ENCODE results near the gene STOX2. TPM values are rescaled to one million over a fixed set of nuclear protein-coding genes. Genes with fewer than 3 reads are reported as not detected.

The STOX2 gene
- total RNA-seq, 2 experiments from 2014 or later: not detected

DNA sequence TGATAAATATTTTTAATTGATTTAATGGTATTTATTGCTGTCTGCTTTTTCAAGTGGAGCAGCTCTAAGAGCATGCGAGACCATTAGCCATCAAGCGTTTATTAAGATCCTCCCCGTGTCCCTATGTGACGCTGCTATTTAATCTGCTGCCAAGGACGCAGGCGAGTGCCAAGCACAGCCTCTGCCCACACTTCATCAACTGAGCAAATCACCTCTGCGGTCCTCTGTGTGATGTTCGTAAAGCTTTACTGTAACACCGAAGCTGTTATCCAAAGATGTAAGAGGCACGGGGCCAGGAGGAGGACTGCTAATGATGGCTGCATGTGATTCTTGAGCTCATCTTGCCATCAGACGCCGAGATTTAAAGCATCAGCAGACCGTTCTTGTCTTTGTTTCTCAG lies 79.5 kb downstream of the STOX2 start:
- no peak overlapping the region for H3K4me3 Mint-ChIP-seq
- no peaks in the 10 kb centered on the region for H3K27me3 Mint-ChIP-seq
- no peak for ATAC-seq
- H3K36me3 Mint-ChIP-seq (ENCODE audit: low read depth): no peaks in the 10 kb centered on the region
- intact Hi-C loops (cut with micrococcal nuclease): no loop called here
- TF ChIP-seq CTCF (IDR thresholded peaks at IDR 0.05): no peak
- POLR2A ChIA-PET: no interaction called here
- CTCF ChIA-PET: no interaction called here
- DNase-seq: no peak
- no peaks in the 10 kb centered on the region for H3K4me1 Mint-ChIP-seq (ENCODE audit: low read depth)
- no peaks in the 10 kb centered on the region for H3K9me3 Mint-ChIP-seq
- H3K27ac Mint-ChIP-seq: no peak overlapping the region

DNA sequence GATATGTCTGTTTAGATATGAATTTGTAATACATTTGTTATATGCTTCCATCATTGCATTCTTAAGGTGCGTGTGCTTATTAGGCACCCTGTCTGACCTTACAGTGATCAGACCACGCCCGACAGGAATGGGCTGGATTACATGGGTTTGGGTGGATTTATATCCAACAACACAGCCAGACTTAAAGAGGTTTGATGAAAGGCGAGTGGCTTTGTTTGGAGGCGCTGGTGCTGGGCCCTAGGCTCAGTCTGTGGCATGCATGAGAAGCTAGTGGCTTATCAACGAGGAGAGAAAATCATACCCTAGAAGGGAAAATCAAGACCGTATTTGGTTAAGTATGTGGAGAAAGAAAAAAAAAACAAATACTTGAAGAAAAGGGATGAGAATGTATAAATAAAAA lies 80.7 kb downstream of the STOX2 start:
- ATAC-seq: no peak
- no peak overlapping the region for H3K27ac Mint-ChIP-seq

DNA sequence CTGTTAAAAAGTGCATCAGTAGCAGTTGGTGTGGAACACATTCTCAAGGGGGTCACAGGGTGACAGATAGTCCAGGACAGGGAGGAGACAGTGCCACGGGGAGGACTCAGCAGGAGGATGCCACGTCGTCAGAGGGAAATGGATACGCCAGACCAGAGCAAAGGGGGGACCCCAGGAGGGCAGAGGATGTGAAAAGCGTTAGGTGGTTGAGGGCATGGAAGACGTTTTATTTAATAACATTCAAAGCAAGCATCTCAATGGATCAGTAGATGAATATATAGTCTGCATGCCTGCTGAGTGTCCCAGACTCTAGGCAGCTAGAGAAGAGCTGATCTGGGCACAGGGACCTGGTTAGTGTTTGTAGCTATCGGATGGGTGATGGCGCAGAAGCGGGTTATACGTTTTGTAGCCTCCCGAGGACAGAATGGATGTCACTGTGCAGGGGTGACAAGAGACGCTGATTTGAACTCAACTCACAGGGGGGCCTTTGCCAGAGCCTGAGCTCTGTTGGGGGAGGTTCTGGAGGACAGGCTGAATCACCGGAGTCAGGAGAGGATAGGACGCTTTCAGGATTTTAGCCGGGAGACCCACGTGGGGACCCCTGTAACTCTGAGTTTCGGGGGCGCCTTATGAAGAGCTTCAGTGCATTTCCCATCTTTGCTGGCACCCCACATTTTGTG lies 81.3 kb downstream of the STOX2 start:
- no peak for TF ChIP-seq CTCF (IDR thresholded peaks at IDR 0.05)
- Mint-ChIP-seq H3K4me3 (no peak overlapping the region), H3K27me3 (peaks cover 2% of the 10 kb centered on the region), H3K4me1 (ENCODE audit: low read depth) (no peaks in the 10 kb centered on the region), H3K27ac (no peak overlapping the region), H3K9me3 (no peaks in the 10 kb centered on the region), H3K36me3 (ENCODE audit: low read depth) (no peaks in the 10 kb centered on the region)
- CTCF ChIA-PET: no interaction called here
- no peak for DNase-seq
- intact Hi-C loops (cut with micrococcal nuclease): no loop called here
- ATAC-seq: no peak
- POLR2A ChIA-PET: no interaction called here

More for the DNA sequence above, 80.7 kb downstream of the STOX2 start:
- Mint-ChIP-seq H3K9me3 (no peaks in the 10 kb centered on the region), H3K4me1 (ENCODE audit: low read depth) (no peaks in the 10 kb centered on the region), H3K4me3 (no peak overlapping the region), H3K27me3 (peaks cover 2% of the 10 kb centered on the region), H3K36me3 (ENCODE audit: low read depth) (no peaks in the 10 kb centered on the region)
- intact Hi-C loops (cut with micrococcal nuclease): no loop called here
- ChIA-PET CTCF (no interaction called here), POLR2A (no interaction called here)
- DNase-seq: no peak
- TF ChIP-seq CTCF (IDR thresholded peaks at IDR 0.05): no peak

- Mint-ChIP-seq H3K27ac (no peak overlapping the region), H3K27me3 (peaks cover 2% of the 10 kb centered on the region), H3K9me3 (no peaks in the 10 kb centered on the region), H3K4me3 (no peak overlapping the region), H3K36me3 (ENCODE audit: low read depth) (no peaks in the 10 kb centered on the region), H3K4me1 (ENCODE audit: low read depth) (no peaks in the 10 kb centered on the region)
- ChIA-PET CTCF (no interaction called here), POLR2A (no interaction called here)
- DNase-seq (no peak), ATAC-seq (no peak)
- TF ChIP-seq CTCF (IDR thresholded peaks at IDR 0.05): no peak
- intact Hi-C loops (cut with micrococcal nuclease): no loop called here
These were observed 82.2 kb downstream of the STOX2 start for GRCh38 chr4:183986971-183987946.

DNA sequence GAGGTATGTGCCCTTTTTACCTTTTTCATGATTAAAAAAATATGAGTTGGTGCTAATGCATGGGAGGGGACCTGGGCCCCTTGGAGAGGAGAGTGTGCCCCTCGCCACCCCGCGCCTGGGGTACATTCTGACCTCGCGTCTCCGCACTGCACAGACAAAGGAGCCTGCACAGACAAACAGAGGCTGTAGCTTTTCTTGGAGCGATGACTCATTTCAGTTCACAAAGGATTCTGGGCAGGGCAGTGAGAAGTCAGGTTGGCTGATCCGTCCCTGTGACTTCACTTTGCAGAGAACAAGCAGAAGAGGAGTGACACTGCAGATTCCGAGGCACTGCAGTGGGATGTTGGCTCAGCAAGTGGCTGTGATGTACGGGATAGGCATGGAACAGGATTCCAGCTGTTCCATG lies 82.9 kb downstream of the STOX2 start:
- Mint-ChIP-seq H3K9me3 (no peaks in the 10 kb centered on the region), H3K4me1 (ENCODE audit: low read depth) (no peaks in the 10 kb centered on the region), H3K4me3 (no peak overlapping the region), H3K27ac (no peak overlapping the region), H3K27me3 (peaks cover 2% of the 10 kb centered on the region), H3K36me3 (ENCODE audit: low read depth) (no peaks in the 10 kb centered on the region)
- ATAC-seq (no peak), DNase-seq (no peak)
- no peak for TF ChIP-seq CTCF (IDR thresholded peaks at IDR 0.05)
- ChIA-PET POLR2A (no interaction called here), CTCF (no interaction called here)
- intact Hi-C loops (cut with micrococcal nuclease): no loop called here

Measured in activated CD8-positive, alpha-beta T cell treated with anti-CD3 and anti-CD28 coated beads for 36 hours (primary cell).